PC-3 (cell line): ENCODE results near the gene CD28.

Source experiments
- EZH2 ChIP-seq: fragments of 300-600 bp; sonication (generic); IDR thresholded peaks from one replicate; pipeline ENCODE4 v1.6.1; 2017; ENCODE audit warnings: antibody characterized with exemption, mild to moderate bottlenecking, low read length; ENCODE audit not compliant: unreplicated experiment
- EZH2phosphoT487 ChIP-seq: fragments of 300-600 bp; sonication (generic); IDR thresholded peaks from 2 replicates; pipeline ENCODE4 v1.6.1; 2018; ENCODE audit warnings: mild to moderate bottlenecking, antibody characterized with exemption, low read length, borderline replicate concordance
- TF ChIP-seq, protein P1 (sequence below): fragments of 300-600 bp; sonication (generic); conservative IDR thresholded peaks from 2 replicates; pipeline ENCODE4 v1.5.1; 2017; ENCODE audit warnings: antibody characterized with exemption, low read depth, mild to moderate bottlenecking, low read length

DNA sequence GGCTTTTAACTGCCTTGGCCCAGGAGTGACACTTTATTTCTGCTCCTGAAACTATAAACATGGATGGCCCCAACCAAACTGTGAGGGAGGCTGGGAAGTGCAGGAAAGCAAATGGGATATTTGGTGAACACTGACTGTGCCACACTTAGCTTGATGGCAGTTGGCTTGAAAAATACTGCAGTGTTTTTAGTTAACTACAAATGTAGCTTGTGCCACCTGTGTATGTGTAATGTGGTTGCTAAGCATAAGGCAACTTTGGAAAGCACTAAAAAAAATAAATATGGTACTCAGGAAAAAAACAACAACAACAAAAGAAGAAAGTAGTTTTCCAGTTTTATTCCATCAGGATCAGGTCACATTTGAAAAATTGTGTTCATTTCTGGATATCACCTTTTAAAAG is 73.8 kb downstream of the CD28 start:
- TF ChIP-seq, protein P1, sequence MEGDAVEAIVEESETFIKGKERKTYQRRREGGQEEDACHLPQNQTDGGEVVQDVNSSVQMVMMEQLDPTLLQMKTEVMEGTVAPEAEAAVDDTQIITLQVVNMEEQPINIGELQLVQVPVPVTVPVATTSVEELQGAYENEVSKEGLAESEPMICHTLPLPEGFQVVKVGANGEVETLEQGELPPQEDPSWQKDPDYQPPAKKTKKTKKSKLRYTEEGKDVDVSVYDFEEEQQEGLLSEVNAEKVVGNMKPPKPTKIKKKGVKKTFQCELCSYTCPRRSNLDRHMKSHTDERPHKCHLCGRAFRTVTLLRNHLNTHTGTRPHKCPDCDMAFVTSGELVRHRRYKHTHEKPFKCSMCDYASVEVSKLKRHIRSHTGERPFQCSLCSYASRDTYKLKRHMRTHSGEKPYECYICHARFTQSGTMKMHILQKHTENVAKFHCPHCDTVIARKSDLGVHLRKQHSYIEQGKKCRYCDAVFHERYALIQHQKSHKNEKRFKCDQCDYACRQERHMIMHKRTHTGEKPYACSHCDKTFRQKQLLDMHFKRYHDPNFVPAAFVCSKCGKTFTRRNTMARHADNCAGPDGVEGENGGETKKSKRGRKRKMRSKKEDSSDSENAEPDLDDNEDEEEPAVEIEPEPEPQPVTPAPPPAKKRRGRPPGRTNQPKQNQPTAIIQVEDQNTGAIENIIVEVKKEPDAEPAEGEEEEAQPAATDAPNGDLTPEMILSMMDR = no peak
- TF ChIP-seq EZH2 (no peak), EZH2phosphoT487 (no peak)
